ENCODE data around the gene KRTAP5-5.

DNA sequence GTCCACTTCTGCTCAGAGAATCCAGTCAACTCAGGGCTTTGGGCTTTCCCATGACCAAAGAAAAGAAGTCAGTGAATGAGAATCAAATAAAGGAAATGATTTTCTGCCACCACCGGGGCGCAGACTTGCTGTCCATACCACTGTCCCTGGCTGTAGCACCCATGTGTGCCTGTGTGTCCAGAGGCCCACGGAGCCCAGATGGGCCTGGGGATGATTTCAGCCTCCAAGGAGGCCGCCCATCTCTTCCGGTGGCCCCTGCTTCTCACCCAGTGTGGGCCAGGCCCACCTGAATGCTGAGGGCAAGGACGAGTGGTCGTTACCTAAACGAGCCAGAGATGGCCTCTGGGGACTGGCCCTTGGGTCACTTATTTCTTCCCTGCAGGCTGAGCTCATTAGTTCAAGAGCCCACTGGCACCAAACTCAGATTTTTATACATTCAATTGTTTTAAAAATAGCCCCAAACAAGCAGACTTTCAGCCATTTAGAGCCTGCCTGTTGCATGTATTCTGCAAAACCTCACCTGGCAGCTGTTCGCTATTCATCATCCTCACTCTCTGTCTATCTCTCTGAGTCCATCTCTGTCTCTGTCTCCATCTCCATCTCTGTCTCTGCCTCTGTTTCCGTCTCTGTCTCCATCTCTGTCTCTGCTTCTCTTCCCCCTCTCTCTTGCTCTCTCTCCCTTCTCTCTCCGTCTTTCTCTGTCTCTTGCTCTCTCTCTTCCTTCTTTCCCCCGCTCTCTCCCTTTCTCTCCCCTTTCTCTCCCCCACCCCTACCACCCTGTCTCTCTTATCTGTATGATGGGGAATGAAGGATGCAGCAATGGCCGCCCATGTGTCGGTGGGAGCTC, 24.2 kb downstream of the KRTAP5-5 start:
- TF ChIP-seq CTCF (IDR thresholded peaks at IDR 0.05) (no peak), POLR2A (IDR thresholded peaks at IDR 0.05) (no peak)

Data from body of pancreas (tissue), 4 donors.